IMR-90 (cell line): Measurements from ENCODE around the gene RAB20.

Experiments
- BHLHE40 ChIP-seq: fragments of 150-350 bp; IDR thresholded peaks from 2 replicates; pipeline ENCODE4 v1.6.1; 2016; ENCODE audit warnings: mild to moderate bottlenecking, low read depth, low read length
- CEBPB ChIP-seq: IDR thresholded peaks from 2 replicates; pipeline ENCODE4 v1.6.1; 2012; ENCODE audit warnings: low read depth, low read length, improper control_type of control experiment
- CTCF ChIP-seq: conservative IDR thresholded peaks from 2 replicates; pipeline ENCODE4 v1.5.1; 2012; ENCODE audit warnings: mild to moderate bottlenecking, low read depth, low read length, improper control_type of control experiment
- ELK1 ChIP-seq: fragments of 150-350 bp; IDR thresholded peaks from 2 replicates; pipeline ENCODE4 v1.6.1; 2016; ENCODE audit warnings: low read depth, mild to moderate bottlenecking, low read length, moderate library complexity, borderline replicate concordance
- FOS ChIP-seq: fragments of 150-350 bp; IDR thresholded peaks from 2 replicates; pipeline ENCODE4 v1.6.1; 2016; ENCODE audit warnings: low read depth, low read length
- MAFK ChIP-seq: IDR thresholded peaks from 2 replicates; pipeline ENCODE4 v1.6.1; 2012; ENCODE audit warnings: low read depth, low read length, improper control_type of control experiment
- MXI1 ChIP-seq: IDR thresholded peaks from 2 replicates; pipeline ENCODE4 v1.6.1; 2012; ENCODE audit warnings: low read depth, mild to moderate bottlenecking, low read length, moderate library complexity, borderline replicate concordance
- NFE2L2 ChIP-seq: fragments of 150-350 bp; IDR thresholded peaks from 2 replicates; pipeline ENCODE4 v1.6.1; 2016; ENCODE audit warnings: low read depth, mild to moderate bottlenecking, low read length
- POLR2A ChIP-seq: IDR thresholded peaks from 2 replicates; pipeline ENCODE4 v1.6.1; 2012; ENCODE audit warnings: mild to moderate bottlenecking, low read depth, low read length
- RAD21 ChIP-seq: IDR thresholded peaks from 2 replicates; pipeline ENCODE4 v1.6.1; 2012; ENCODE audit warnings: low read length, improper control_type of control experiment
- RCOR1 ChIP-seq: IDR thresholded peaks from 2 replicates; pipeline ENCODE4 v1.6.1; 2012; ENCODE audit warnings: mild to moderate bottlenecking, low read length, improper control_type of control experiment; ENCODE audit not compliant: insufficient replicate concordance
- RFX5 ChIP-seq: IDR thresholded peaks from 2 replicates; pipeline ENCODE4 v1.8.0; 2012; ENCODE audit warnings: low read depth, mild to moderate bottlenecking, low read length, moderate library complexity
- SMC3 ChIP-seq: fragments of 150-350 bp; IDR thresholded peaks from 2 replicates; pipeline ENCODE4 v1.6.1; 2016; ENCODE audit warnings: low read depth, mild to moderate bottlenecking, antibody characterized with exemption, low read length, moderate library complexity
- TF ChIP-seq, protein P1 (sequence below): fragments of 150-350 bp; IDR thresholded peaks from 2 replicates; pipeline ENCODE4 v1.6.1; 2017; ENCODE audit warnings: mild to moderate bottlenecking, antibody characterized with exemption, low read length, low read depth

DNA sequence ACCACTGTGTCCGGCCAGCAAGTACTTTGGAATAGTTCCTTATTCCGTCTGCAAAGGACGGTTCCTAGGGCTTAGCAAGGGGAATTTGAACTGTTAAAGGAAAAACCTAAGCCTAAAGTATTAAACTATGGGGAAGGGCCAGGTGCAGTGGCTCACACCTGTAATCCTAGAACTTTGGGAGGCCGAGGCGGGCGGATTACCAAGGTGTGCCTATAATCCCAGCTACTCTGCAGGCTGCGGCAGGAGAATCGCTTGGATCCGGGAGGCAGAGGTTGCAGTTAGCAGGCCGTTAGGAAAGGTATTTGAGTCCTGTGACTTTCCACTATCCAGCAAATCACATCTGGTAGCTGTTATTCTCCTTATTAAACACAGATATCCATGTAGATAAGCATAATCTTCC, 9.4 kb upstream of the RAB20 start:
- TF ChIP-seq RCOR1 (no peak), CTCF (no peak), FOS (no peak), POLR2A (no peak), MXI1 (no peak), CEBPB (no peak), NFE2L2 (no peak), BHLHE40 (no peak), RFX5 (no peak), RAD21 (no peak), MAFK (no peak), SMC3 (no peak), ELK1 (no peak)
- TF ChIP-seq, protein P1, sequence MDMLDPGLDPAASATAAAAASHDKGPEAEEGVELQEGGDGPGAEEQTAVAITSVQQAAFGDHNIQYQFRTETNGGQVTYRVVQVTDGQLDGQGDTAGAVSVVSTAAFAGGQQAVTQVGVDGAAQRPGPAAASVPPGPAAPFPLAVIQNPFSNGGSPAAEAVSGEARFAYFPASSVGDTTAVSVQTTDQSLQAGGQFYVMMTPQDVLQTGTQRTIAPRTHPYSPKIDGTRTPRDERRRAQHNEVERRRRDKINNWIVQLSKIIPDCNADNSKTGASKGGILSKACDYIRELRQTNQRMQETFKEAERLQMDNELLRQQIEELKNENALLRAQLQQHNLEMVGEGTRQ, result no peak
